Chondrocyte (in vitro differentiated cells): ENCODE data around the gene ZNF736. TPM values are rescaled to one million over a fixed set of nuclear protein-coding genes. Genes with fewer than 3 reads are reported as not detected.
"Not testable (repeated sequence)": the region's sequence is repeated elsewhere in the genome, so short reads cannot be mapped to it uniquely, and the experiment has no call there.

ENCODE experiments used
- DNase-seq: peaks from one replicate; pipeline ENCODE4 v3.0.0; 2021; ENCODE audit warnings: mixed read lengths, low spot score
- H3K27ac Mint-ChIP-seq: one replicate; pipeline ENCODE4 v1.8.0; 2021; ENCODE audit warnings: mild to moderate bottlenecking, moderate library complexity, mixed read lengths; ENCODE audit not compliant: unreplicated experiment
- H3K27me3 Mint-ChIP-seq: 2 replicates; pipeline ENCODE4 v1.8.0; 2021; ENCODE audit warnings: low read depth, mixed read lengths
- H3K36me3 Mint-ChIP-seq: 2 replicates; pipeline ENCODE4 v1.8.0; 2021; ENCODE audit warnings: low read depth, mixed read lengths
- H3K4me1 Mint-ChIP-seq: 2 replicates; pipeline ENCODE4 v1.8.0; 2021; ENCODE audit warnings: low read depth, mild to moderate bottlenecking, mixed read lengths
- H3K4me3 Mint-ChIP-seq: one replicate; pipeline ENCODE4 v1.8.0; 2021; ENCODE audit warnings: mild to moderate bottlenecking, moderate library complexity, mixed read lengths; ENCODE audit not compliant: unreplicated experiment
- H3K9me3 Mint-ChIP-seq: 2 replicates; pipeline ENCODE4 v1.8.0; 2021; ENCODE audit warnings: low read depth, mixed read lengths
- CTCF ChIP-seq: fragments of 200-600 bp; sonication (generic); IDR thresholded peaks from 2 replicates; pipeline ENCODE4 v1.5.0; 2021; ENCODE audit warnings: antibody characterized with exemption, mild to moderate bottlenecking, moderate library complexity
- long read RNA-seq: library from polyadenylated mRNA; stranded (forward); transcript quantifications from one replicate; pipeline ENCODE4 v2.0.0, GENCODE V29; 2021
- total RNA-seq: library from RNA; stranded (reverse); gene quantifications from 3 replicates; pipeline ENCODE4 v1.2.1, GENCODE V29; 2021

ZNF736 gene
- not detected in 3 replicates for total RNA-seq
- long read RNA-seq = 0 reads

GRCh38 chr7:64313740-64314491 is at the start of gene ZNF736:
TSS of gene ZNF736 (plus strand) at chr7:64313961. CDS start at chr7:64314151, 190 bp downstream.
- no peak for TF ChIP-seq CTCF
- no peaks in the 10 kb centered on the region for H3K4me1 Mint-ChIP-seq
- DNase-seq = no peak
- H3K4me3 Mint-ChIP-seq = no peak within 1 kb of the TSS
- H3K27ac Mint-ChIP-seq = no peak within 1 kb of the TSS
- peaks cover 1% of the 10 kb centered on the region for H3K36me3 Mint-ChIP-seq
- peaks cover 45% of the 10 kb centered on the region for H3K9me3 Mint-ChIP-seq
- no peaks in the 10 kb centered on the region for H3K27me3 Mint-ChIP-seq

GRCh38 chr7:64266341-64266919 is 47.3 kb upstream of the ZNF736 start:
- Mint-ChIP-seq H3K4me3 (no peak overlapping the region), H3K36me3 (no peaks in the 10 kb centered on the region), H3K27ac (no peak overlapping the region), H3K4me1 (no peaks in the 10 kb centered on the region), H3K27me3 (no peaks in the 10 kb centered on the region), H3K9me3 (peaks cover 51% of the 10 kb centered on the region)
- no peak for TF ChIP-seq CTCF
- no peak for DNase-seq

GRCh38 chr7:64277630-64278029 is 36.1 kb upstream of the ZNF736 start:
- no peak for DNase-seq
- Mint-ChIP-seq H3K36me3 (no peaks in the 10 kb centered on the region), H3K4me3 (no peak overlapping the region), H3K27ac (no peak overlapping the region), H3K27me3 (no peaks in the 10 kb centered on the region), H3K9me3 (peaks cover 52% of the 10 kb centered on the region), H3K4me1 (no peaks in the 10 kb centered on the region)
- no peak for TF ChIP-seq CTCF

- Mint-ChIP-seq H3K4me1 (no peaks in the 10 kb centered on the region), H3K36me3 (no peaks in the 10 kb centered on the region), H3K27ac (no peak overlapping the region), H3K27me3 (no peaks in the 10 kb centered on the region), H3K4me3 (no peak overlapping the region), H3K9me3 (peaks cover 75% of the 10 kb centered on the region)
- no peak for DNase-seq
- TF ChIP-seq CTCF = no peak
Observed at GRCh38 chr7:64294701-64295420, 18.9 kb upstream of the ZNF736 start.

GRCh38 chr7:64297418-64297817 is 16.3 kb upstream of the ZNF736 start:
- not testable (repeated sequence) for H3K27me3 Mint-ChIP-seq, DNase-seq, H3K36me3 Mint-ChIP-seq, H3K4me1 Mint-ChIP-seq, H3K4me3 Mint-ChIP-seq, H3K27ac Mint-ChIP-seq
- peaks cover 72% of the 10 kb centered on the region for H3K9me3 Mint-ChIP-seq
